Stimulated activated CD8-positive, alpha-beta memory T cell treated with anti-CD3 and anti-CD28 coated beads, Interleukin-15, amount 100 ng/mL, for 4 hours (primary cell): ENCODE measurements around the gene SUGT1.
"Not testable (repeated sequence)": the region's sequence is repeated elsewhere in the genome, so short reads cannot be mapped to it uniquely, and the experiment has no call there.

Experiments
- DNase-seq, 2 donors: peaks; one replicate each; pipeline ENCODE4 v3.0.0-alpha.2; 2020; ENCODE audit warnings: low read depth in 2 of 2

Gene SUGT1

DNA sequence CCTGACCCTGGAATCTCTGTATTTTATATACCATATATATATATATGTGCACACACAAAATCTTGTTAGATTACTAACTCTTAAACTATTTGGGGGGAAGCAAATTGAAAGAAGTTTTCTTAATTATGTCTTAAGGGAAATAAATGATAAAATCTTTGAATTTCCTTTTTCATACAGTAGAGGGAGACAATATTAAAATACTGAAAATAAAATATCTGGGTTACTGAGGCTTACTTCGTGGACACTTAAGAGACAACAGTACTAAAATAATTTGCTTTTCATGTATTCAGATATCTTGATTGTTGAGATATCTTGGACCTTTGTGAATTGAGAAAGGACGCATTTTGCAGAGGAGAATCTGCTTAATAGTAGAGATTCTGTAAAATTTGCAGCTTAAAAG is 17.0 kb downstream of the SUGT1 start:
- DNase-seq = no peak

DNA sequence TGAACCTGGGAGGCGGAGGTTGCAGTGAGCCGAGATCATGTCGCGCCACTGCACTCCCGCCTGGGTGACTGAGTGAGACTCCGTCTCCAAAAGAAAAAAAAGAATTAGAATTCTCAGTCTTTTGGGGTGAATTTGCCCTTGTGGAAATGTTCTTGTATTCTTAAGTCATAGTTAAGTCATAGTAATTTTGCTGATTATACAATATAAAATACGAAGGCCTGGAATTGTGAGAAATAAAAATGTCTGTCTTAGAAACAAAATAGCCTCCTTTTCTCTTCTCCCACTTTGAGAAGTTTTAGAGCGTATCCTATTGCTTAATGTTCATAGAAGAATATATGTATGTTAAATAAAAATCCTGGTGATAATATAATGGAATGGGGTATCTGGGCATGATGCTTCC is 18.1 kb downstream of the SUGT1 start:
- DNase-seq = no peak

DNA sequence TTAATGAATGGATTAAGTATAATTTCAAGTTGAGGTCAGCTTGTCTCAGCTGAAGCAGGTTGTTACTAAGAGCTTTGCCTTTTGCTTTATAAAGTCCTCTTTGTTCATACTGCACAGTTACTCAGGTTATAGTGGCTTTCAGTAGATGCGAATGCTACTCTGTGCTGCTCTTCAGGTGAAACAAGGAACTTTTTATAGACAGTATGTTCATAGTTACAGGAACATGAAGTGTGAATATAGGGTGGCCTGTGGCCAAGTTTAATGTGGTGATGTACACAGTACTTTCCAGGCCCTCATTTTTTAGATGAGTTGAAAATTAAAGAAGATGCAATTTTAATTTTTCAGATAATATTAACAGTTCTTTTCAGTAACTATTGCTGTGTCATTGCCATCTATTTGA is 20.8 kb downstream of the SUGT1 start:
- DNase-seq = no peak

DNA sequence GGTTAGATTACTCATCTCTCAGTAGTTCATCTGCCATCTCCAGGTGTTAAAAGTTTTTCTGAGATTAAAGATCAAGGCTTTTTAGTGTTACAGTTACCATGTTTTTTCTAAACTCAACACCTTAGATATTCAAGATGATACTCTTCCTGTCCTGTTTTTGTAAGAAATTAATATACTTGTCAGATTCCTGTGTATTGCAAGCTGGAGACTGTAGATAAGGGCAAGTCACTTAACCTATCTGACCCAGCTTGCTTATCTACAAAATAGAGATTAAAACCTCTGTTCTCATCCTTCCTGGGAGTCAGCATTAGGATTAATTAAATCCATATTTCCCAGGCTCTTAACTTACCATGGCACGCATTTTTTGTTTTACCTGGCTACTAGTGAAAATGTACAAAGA is 25.2 kb downstream of the SUGT1 start:
- DNase-seq = no peak

DNA sequence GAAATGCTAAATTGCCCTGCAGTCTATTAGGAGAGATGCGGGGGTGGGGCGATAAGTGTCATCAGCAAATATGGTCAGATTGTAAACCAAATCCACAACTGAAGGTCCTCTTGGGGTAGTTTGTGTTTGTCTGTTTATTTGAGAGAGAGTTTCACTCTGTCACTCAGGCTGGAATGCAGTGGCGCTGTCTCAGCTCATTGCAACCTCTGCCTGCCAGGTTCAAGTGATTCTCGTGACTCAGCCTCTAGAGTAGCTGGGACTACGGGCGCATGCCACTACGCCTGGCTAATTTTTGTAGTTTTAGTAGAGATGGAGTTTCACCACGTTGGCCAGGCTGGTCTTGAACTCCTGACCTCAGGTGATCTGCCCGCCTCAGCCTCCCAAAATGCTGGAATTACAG is 33.2 kb downstream of the SUGT1 start:
- DNase-seq = not testable (repeated sequence)

DNA sequence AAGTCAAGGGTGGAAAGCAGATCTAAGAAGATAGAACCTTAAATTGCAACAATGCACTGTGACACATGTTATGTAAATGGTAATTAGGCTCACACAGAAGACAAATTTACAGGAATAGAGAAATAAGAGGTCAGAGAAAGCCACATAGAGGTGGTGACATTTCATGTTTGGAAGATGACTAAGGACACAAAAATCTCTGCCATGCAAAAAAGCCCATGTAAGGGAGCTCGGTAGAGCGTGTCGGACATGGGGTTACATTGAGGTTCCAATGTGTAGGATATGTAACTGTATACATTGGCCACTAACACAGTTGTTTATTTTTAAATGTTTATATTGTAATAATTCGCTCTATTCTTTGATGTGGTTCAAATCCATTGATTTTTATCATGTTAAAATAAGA is 33.7 kb downstream of the SUGT1 start:
- no peak for DNase-seq

DNA sequence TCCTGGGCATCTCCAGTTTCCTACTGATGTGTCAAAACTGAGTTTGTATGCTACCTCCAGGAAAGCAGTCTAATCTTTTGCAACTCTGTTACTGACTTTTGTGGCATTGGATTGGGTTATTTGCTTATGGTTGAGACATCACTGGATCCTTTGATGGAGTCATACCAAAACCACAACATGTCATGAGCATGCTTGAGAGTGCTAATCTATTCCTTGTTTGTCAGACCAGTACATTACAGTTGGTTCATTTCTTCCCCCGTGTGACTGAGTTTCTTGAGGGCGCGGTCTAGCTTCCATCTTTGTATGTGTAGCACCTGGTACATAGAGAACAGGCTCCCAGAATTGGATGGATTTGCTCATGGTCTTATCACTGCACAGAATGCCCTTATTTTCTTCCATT is 43.2 kb downstream of the SUGT1 start:
- no peak for DNase-seq

DNA sequence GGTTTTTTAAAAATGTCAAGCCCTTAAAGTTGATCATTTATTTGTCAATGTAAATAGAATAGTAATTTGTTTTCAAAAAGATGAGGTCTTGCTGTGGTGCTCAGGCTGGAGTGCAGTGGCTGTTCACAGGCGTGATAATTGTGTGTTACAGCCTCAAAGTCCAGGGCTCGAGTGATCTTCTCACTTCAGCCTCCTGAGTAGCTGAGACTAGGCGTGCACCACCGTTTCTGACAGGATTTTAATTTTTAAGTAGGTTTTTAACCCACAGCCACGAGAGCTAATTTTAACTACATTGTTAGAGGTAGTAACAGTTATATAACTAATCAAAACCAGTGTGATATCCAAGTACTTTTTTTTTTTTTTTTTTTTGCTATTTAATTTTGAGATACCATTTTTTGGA is 43.9 kb downstream of the SUGT1 start:
- DNase-seq = no peak

DNA sequence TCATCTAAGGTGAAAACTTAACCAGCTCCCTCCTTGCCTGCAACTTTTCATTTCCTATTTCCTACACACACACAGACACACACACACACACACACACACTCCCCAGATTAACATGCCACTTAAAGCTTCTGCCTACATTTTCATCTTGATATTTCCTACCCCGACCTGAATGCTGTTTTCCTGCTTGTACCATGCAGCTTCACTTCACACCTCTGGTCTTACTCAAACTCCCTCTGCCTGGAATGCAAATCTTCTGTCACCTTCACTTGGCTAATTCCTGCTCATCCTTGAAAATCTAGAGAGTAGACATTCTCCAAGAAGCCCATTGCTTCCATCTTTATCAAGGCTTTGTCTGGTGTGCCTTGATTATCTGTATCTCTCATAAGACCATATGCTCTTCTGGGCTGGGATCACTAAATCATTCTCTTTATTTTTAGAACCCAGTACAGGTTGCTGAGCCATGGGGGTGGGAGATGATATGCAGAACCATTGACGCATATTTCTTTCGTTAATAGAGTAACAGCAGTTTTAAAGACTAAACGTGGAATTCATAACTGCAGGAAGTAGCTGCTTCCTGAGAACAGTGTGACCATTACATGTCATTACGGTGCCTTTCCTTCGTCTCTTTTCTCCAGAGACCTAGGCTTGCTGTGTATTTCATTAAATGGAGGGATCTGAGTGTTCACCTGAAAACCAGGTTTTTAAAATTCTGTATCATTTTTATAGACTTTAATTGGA is 49.3 kb downstream of the SUGT1 start:
- DNase-seq = no peak

DNA sequence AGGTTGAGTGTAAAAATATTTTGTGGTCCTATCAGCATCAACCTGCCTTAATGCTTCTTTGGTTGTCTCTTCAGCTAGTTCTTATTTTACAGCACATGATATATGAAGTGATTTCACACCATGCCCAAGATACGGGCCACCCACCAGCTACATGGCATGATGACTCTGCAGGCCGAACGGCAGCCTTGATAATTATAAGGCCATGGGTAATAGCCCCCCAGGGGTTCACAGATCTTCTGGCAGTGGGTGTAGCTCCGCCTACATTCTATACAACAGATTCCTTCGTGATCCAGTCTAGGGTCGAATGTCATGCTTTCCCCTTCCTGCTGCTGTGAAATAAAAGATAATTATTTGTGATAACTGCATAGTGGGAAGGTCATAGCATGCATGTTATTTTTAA is 50.8 kb downstream of the SUGT1 start:
- no peak for DNase-seq

DNA sequence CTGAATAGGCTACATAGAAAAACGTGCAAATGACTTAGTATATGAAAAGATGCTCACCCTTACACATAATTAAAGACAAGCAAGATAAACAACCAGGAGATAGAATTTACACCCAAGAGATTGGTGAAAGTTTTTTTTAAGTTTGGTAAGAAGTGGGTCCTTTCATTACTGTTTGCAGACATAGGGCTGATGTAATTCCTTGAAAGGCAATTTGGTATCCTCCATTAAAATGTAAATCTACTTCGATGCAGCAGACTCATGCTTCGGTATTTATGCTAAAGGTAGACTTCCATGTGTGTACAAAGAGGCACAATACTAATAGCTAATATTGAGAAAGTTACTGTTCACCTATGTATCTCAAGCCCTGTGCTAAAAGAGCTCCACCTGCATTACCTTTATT is 53.4 kb downstream of the SUGT1 start:
- no peak for DNase-seq

DNA sequence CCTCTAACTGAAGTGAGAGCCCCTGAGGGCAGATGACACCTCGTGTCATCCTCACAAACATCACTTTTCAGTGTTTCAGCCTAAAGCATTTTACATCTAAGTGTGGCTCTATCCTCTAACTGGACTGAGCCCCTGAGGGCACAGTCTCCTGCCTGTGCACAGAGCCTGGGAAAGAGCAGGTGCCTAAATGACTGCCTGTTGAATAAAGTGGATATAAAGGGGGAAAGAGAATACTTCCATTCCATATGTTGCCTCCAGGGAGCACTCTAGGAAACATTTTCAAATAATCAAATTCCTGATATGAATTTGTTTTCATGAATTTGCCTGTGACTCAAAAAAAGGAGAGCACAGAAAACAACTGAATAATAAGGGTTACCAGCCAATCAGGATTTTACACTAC is 54.7 kb downstream of the SUGT1 start:
- no peak for DNase-seq

DNA sequence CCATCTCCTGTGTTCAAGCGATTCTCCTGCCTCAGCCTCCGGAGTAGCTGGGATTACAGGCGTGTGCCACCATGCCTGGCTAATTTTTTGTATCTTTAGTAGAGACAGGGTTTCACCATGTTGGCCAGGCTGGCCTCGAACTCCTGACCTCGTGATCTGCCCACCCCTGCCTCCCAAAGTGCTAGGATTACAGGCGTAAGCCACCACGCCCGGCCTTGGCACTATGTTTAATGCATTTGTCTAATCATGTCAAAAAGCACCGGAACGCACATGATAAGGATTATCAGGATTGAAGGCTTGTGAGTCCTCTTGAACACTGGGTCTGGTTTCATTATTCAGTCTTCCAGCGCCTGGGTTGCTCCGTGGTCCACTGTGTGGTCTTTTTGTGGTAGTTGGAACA is 55.6 kb downstream of the SUGT1 start:
- not testable (repeated sequence) for DNase-seq

DNA sequence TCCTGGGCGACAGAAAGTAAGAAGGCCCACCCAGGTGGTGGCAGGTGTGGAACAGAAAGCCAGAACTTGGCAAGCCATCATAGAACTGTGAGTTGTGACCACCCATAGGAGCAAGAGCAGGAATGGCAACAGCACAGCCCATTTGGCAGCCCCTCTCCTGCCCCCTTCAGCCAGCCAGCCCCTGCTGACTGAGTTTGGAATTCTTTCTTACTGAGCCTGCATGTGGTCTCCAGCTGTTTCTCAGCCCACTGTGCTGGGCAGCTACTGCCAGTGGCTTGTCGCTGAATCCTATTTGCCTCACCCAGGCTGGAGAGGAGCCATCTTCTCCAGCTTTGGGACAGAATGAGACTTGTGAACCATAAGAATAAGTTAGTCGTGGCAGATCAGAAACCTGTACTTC is 58.6 kb downstream of the SUGT1 start:
- no peak for DNase-seq

DNA sequence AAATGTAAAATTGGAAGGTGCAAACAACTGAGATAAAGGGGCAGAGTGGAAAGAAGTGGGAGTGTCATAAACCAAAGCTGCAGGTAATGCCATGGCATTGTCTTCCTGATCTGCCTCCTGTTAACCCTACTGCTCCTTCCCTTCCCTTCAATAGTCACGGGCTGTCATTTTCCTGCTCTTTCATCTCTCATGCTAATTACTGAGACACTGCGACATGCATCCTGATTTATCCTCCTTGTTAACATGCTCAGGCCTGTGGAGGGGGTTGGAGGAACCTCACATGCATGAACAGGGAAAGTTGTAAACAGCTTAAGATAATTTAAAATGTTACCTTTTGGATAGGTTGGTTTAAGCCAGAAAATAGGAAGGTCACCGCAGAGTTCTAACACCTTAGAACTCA is 59.7 kb downstream of the SUGT1 start:
- no peak for DNase-seq

DNA sequence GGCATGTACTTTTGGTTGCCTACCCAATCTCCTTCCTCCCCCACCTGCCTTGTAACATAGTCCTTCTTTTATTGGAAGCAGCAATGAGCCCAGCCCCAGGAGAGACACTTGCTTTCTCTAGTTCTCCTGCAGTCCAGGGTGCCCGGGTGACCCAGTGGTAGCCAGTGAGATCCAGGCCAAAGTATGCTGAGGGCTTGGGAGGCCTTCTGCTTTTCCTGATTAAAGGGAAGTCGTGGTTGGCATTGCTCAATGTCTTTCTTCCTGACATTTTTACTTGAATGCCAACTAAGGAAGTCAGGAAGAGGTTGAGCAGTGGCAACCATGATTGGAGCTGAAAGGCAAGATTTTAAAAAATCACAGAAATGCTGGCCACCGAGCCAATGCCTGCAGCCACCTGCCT is 61.3 kb downstream of the SUGT1 start:
- no peak for DNase-seq

DNA sequence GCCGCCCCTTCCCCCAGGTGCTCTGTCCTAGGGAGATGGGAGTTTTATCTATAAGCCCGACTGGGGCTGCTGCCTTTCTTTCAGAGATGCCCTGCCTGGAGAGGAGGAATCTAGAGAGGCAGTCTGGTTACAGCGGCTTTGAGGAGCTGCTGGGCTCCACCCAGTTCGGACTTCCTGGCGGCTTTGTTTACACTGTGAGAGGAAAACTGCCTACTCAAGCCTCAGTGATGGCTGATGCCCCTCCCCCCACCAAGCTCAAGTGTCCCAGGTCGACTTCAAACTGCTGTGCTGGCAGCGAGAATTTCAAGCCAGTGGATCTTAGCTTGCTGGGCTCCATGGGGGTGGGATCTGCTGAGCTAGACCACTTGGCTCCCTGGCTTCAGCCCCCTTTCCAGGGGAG is 68.3 kb downstream of the SUGT1 start:
- DNase-seq = not testable (repeated sequence)

DNA sequence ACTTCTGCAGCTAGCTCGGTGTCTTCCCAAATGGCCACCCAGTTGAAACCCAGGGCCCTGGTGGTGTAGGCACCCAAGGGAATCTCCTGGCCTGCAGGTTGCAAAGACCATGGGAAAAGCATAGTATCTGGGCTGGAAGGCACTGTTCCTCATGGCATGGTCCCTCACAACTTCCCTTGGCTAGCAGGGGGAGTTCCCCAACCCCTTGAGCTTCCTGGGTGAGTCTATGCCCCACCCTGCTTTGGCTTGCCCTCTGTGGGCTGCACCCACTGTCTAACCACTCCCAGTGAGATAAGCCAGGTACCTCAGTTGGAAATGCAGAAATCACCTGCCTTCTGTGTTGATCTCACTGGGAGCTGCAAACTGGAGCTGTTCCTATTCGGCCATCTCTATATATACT is 68.7 kb downstream of the SUGT1 start:
- not testable (repeated sequence) for DNase-seq

DNA sequence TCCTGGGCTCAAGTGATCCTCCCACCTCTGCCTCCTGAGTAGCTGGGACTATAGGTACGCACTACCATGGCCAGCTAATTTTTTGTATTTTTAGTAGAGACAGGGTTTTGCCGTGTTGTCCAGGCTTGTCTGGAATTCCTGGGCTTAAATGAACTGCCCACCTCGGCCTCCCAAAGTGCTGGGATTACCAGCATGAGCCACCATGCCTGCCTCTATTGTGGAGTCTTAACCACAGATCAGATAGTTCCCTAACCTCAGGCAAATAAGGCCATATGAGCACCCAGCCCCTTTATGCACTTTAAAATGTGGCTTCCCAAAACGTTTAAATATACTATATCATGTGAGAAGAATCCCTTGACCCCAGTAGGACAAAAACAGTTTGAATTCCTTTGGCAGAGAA is 70.5 kb downstream of the SUGT1 start:
- no peak for DNase-seq

DNA sequence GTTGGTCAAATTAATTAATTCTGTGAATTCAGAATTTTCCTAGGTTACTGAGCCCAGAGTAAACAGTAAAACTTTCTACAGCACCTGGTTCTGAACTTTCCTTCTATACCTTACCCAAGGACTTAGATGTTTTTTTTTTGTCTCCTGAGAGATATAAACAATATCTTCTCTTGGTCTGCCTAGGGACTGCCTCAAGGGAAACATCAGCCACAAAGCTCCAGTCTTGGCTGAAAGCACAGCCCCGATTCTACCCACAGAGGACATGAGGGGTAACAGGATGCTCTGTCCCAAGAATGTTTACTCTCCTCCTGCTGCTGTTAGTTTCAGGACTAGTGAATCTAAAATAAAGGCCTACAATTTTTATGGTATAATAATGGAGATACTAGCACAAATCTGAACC is 72.7 kb downstream of the SUGT1 start:
- no peak for DNase-seq

DNA sequence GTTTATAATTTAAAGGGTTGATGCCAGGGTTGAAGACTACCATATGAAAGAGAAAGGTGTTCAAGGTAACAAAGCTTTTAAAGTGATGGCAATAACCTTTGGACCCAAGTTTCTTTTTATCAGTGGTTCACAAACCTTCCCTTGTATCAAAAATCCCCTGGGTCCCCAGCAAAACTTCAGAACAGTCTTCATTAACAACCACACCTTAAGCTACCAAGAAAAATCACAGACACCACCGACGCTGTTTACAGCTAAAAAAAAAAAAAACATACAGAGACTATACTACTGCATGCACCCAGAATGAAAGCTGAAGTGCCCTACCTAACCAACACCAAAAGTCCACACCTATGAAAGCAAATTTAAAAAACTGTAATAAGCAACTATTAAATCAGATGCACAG is 73.6 kb downstream of the SUGT1 start:
- DNase-seq = no peak

DNA sequence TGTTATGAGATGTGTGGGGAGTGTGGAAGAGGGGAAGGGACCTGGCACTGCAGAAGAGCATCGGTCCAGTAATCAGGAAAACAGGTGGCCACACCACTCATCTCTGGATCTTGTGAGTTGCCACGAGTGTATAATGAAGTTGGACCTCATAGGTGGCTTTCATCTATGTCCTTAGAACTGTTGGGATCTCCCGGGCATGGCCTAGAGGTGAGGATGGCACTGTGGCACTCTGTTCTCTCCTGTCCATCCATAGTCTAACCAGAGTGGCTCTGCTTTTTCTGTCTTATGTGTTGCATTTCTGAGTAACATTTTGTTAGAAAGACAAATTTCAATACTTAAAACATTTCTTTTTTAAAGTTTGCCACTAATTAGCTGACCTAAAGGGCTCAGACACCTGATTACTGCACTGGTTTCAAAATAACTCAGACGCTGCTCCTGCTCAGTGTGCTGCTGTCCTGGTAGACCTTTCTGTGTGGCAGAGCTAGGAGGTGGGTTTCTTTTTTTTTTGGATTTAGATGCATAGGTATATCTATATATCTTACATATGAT is 81.5 kb downstream of the SUGT1 start:
- DNase-seq = no peak

DNA sequence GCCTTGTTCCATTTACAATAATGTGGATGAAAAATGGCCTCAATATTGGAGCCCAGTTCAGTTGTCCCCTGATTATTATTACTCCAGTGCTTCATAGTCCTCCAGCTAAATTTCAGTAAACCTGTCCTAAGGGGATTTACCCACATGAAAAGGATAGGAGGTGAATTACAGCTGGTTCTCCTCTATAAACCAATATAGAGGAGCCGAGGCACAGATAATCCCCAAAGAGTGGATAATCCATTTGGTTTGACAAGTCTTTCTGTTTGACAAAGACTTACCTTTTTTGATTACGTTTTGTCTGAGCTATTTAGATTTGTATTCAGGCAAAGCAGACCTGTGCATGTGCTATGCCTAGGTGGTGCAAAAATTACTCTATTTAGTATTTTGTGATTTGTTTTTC is 84.3 kb downstream of the SUGT1 start:
- no peak for DNase-seq

DNA sequence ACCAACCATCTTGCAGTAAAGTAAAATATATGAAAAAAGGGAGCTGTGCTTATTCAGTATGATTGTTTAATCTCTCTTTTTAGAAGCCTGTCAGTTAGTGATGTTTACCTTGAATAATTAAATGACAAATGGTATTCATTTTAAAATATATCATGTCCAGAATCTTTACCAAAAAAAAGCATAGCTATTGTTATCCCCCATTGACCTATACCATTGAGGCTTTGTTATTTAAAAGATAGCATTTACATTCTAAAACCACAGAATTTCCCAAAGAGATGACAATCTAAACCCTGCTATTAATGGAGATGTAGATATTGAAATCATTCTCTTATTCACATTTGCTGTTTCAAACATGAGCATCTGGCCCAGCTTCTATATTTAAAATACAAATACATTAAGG is 84.8 kb downstream of the SUGT1 start:
- DNase-seq = no peak
